A673 (cell line): Measurements from ENCODE around the gene WFDC6.

Source experiments
- CTCF ChIP-seq: fragments of 300-800, 200-600 bp; sonication (generic); conservative IDR thresholded peaks from 2 replicates; pipeline ENCODE4 v1.5.1; 2017; ENCODE audit warnings: low read depth, mild to moderate bottlenecking, antibody characterized with exemption, low read length, moderate library complexity, mixed read lengths
- EZH2 ChIP-seq: fragments of 200-600 bp; sonication (generic); IDR thresholded peaks from 2 replicates; pipeline ENCODE4 v1.6.1; 2017; ENCODE audit warnings: borderline replicate concordance, low read depth, mild to moderate bottlenecking, mixed read lengths, antibody characterized with exemption, low read length; ENCODE audit not compliant: poor library complexity, severe bottlenecking

GRCh38 chr20:45555198-45555597, 15.9 kb upstream of the WFDC6 start:
- TF ChIP-seq CTCF (no peak), EZH2 (no peak)
